Central memory CD8-positive, alpha-beta T cell (primary cell): ENCODE measurements around the gene BNC2.

ENCODE experiments used
- ATAC-seq: fragments of 150-1000 bp; cut with Tn5 transposase; replicated peaks from 2 replicates; pipeline ENCODE4 v1.10.0; 2022; ENCODE audit warnings: mild to moderate bottlenecking, moderate FRiP score, moderate number of reproducible peaks; ENCODE audit not compliant: poor library complexity, severe bottlenecking; ENCODE audit errors: extremely low read depth
- DNase-seq, 2 donors: peaks; one replicate each; pipeline ENCODE4 v3.0.0; 2021; ENCODE audit warnings: low spot score in 2 of 2
- H3K27ac Mint-ChIP-seq: one replicate; pipeline ENCODE4 v1.8.0; 2022; ENCODE audit warnings: low read depth, mild to moderate bottlenecking, moderate library complexity, mixed read lengths
- H3K27me3 Mint-ChIP-seq: one replicate; pipeline ENCODE4 v1.8.0; 2022; ENCODE audit warnings: mixed read lengths
- H3K36me3 Mint-ChIP-seq: one replicate; pipeline ENCODE4 v1.8.0; 2022; ENCODE audit warnings: mild to moderate bottlenecking, moderate library complexity, mixed read lengths; ENCODE audit not compliant: insufficient read depth
- H3K4me1 Mint-ChIP-seq: one replicate; pipeline ENCODE4 v1.8.0; 2022; ENCODE audit warnings: mixed read lengths
- H3K4me3 Mint-ChIP-seq: one replicate; pipeline ENCODE4 v1.8.0; 2022; ENCODE audit warnings: mild to moderate bottlenecking, moderate library complexity, mixed read lengths
- H3K9me3 Mint-ChIP-seq: one replicate; pipeline ENCODE4 v1.8.0; 2022; ENCODE audit warnings: mixed read lengths

BNC2 gene

DNA sequence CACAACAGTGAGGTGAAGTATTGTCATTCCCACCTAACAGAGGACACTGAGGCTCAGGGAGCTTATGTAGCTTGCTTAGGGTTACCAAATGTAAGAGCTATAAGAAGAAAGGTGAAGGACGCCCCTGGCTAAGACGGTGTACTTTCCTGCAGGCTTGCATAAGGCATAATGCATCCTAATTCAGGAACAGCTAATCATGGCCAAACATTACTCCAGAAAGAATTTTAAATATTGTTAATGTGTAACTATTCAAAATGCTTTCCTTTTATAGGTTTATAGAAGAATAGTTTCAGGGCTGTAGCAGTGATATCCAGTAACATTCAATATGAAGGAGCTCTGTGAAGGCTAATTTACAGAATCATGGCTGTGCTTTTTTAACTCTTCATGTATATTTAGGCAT, 479.1 kb downstream of the BNC2 start:
- ATAC-seq (no peak), DNase-seq (no peak)
- H3K27ac Mint-ChIP-seq: no peak overlapping the region
- no peaks in the 10 kb centered on the region for H3K27me3 Mint-ChIP-seq
- peaks cover 12% of the 10 kb centered on the region for H3K9me3 Mint-ChIP-seq
- H3K36me3 Mint-ChIP-seq: no peaks in the 10 kb centered on the region
- H3K4me1 Mint-ChIP-seq: no peaks in the 10 kb centered on the region
- H3K4me3 Mint-ChIP-seq: no peak overlapping the region

DNA sequence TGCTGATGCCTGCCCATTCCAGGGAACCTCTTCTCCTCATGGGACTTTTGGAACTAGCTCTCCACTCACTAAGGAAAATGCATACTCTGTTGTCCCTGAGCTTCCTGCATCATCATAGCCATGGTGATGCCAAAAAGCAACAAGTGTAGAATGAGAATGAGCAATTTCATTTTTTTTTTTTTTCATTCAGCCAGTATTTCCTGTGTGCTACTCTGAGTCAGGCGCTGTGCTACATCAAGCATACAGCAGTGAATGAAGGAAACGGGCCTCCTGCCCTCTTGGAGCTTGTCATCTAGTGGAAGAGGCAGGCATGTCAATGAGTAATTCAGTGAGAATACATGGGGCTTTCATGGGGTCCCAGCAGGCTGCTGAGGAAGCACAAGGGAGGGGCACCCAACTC, 483.1 kb downstream of the BNC2 start:
- Mint-ChIP-seq H3K36me3 (no peaks in the 10 kb centered on the region), H3K27ac (no peak overlapping the region), H3K4me1 (no peaks in the 10 kb centered on the region), H3K4me3 (no peak overlapping the region), H3K27me3 (no peaks in the 10 kb centered on the region), H3K9me3 (peaks cover 20% of the 10 kb centered on the region)
- ATAC-seq (no peak), DNase-seq (no peak)

DNA sequence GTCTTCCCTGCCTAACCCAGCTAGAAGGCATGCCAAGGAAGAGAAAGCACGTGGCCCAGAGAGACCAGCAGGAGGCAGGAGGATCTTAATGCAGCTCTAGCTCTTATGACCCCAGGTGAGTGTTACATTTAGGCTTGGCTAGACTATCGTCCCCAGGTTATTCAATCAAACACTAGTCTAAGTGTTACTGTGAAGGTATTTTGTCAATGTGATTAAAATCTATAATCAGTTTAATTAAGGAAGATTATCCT, 483.7 kb downstream of the BNC2 start:
- H3K27ac Mint-ChIP-seq: no peak overlapping the region
- H3K36me3 Mint-ChIP-seq: no peaks in the 10 kb centered on the region
- DNase-seq (no peak), ATAC-seq (no peak)
- no peaks in the 10 kb centered on the region for H3K27me3 Mint-ChIP-seq
- H3K4me1 Mint-ChIP-seq: no peaks in the 10 kb centered on the region
- H3K9me3 Mint-ChIP-seq: peaks cover 20% of the 10 kb centered on the region
- H3K4me3 Mint-ChIP-seq: no peak overlapping the region

GRCh38 chr9:16386007-16386826, 484.3 kb downstream of the BNC2 start:
- Mint-ChIP-seq H3K4me3 (no peak overlapping the region), H3K36me3 (no peaks in the 10 kb centered on the region), H3K27me3 (no peaks in the 10 kb centered on the region), H3K4me1 (no peaks in the 10 kb centered on the region), H3K9me3 (peaks cover 20% of the 10 kb centered on the region), H3K27ac (no peak overlapping the region)
- ATAC-seq (no peak), DNase-seq (no peak)

- Mint-ChIP-seq H3K9me3 (peaks cover 20% of the 10 kb centered on the region), H3K4me3 (no peak overlapping the region)
- ATAC-seq: no peak
Observed at GRCh38 chr9:16385590-16385989, 484.9 kb downstream of the BNC2 start.

DNA sequence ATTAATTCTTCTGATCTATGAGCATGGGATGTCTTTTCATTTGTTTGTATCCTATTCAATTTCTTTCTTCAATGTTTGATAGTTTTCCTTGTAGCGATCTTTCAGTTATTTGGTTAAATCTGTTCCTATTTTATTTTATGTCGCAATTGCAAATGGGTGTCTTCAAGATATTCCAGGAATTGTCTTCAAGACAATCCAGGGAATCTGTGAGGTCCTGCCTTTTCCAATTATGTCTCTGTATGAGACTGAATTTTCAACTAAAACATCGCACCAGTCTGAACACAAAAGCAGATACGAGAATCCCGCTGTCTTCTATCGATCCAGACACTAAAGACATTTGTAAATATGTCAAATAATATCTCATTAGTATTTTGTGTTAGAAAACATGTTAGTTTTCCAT, 485.5 kb downstream of the BNC2 start:
- H3K27ac Mint-ChIP-seq: no peak overlapping the region
- DNase-seq (no peak), ATAC-seq (no peak)
- no peaks in the 10 kb centered on the region for H3K27me3 Mint-ChIP-seq
- H3K4me3 Mint-ChIP-seq: no peak overlapping the region
- no peaks in the 10 kb centered on the region for H3K4me1 Mint-ChIP-seq
- no peaks in the 10 kb centered on the region for H3K36me3 Mint-ChIP-seq
- peaks cover 22% of the 10 kb centered on the region for H3K9me3 Mint-ChIP-seq

More at GRCh38 chr9:16385590-16385989, 484.9 kb downstream of the BNC2 start:
- DNase-seq: no peak
- H3K36me3 Mint-ChIP-seq: no peaks in the 10 kb centered on the region
- H3K27me3 Mint-ChIP-seq: no peaks in the 10 kb centered on the region
- H3K4me1 Mint-ChIP-seq: no peaks in the 10 kb centered on the region
- H3K27ac Mint-ChIP-seq: no peak overlapping the region

DNA sequence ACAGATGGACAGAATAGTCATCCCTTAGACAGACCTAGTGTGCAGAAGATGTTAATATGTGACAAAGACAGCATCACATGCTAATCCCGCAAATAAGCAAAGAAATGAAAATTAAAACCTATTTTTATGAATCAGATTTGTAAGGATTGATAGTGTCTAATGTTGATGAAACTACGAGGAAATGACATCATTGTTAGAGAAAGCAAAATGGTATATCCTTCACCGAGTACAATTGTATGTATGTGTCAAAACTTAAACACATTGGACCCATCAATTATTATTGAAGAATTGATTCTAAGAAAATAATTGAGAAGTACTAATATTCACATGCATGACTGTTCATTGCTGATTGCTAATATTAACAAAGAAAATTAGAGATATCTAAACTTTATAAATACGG, 493.2 kb downstream of the BNC2 start:
- no peaks in the 10 kb centered on the region for H3K27me3 Mint-ChIP-seq
- no peaks in the 10 kb centered on the region for H3K36me3 Mint-ChIP-seq
- no peak overlapping the region for H3K4me3 Mint-ChIP-seq
- H3K4me1 Mint-ChIP-seq: no peaks in the 10 kb centered on the region
- H3K27ac Mint-ChIP-seq: no peak overlapping the region
- ATAC-seq (no peak), DNase-seq (no peak)
- H3K9me3 Mint-ChIP-seq: peaks cover 19% of the 10 kb centered on the region

DNA sequence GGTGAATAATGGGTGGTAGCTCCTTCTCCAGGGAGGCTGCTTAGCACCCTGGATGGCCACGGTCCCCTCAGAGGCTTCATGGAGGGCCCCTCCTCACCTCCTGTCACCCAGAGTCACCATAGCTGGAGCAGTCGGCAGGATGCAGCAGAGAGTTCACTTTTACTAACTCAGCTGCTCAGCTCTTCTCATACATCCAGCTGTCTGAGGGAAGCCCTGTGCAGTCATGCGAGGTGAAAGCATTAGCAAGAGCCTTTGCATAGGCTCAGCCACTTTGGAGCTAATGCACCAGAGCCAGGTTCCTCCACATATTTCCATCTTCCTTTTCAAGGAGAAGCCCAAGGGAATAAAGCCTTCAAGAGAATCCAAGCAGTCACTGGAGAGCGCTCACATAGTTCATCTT, 499.2 kb downstream of the BNC2 start:
- Mint-ChIP-seq H3K36me3 (no peaks in the 10 kb centered on the region), H3K27ac (no peak overlapping the region), H3K4me3 (no peak overlapping the region), H3K27me3 (no peaks in the 10 kb centered on the region), H3K4me1 (no peaks in the 10 kb centered on the region), H3K9me3 (peaks cover 26% of the 10 kb centered on the region)
- no peak for DNase-seq
- ATAC-seq: no peak

DNA sequence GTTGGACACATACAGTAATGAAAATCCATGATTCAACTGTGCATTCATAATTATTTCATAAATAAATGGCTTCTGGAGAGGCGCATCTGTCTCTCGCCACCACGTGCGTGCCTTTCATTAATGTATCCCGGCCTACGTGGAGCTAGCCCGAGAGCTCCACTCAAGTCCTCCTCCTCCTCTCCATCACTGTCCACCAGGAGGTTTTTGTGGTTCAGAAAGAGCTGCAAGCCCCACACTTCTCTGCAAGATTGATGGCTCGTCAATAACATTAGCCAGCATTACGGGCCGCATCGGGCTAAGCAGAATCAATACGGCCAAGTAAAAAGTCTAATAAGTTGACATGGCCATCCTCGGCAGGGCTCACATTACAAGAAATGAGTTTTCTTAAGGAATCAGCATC, 499.8 kb downstream of the BNC2 start:
- H3K27ac Mint-ChIP-seq: no peak overlapping the region
- H3K27me3 Mint-ChIP-seq: no peaks in the 10 kb centered on the region
- DNase-seq: no peak
- peaks cover 31% of the 10 kb centered on the region for H3K9me3 Mint-ChIP-seq
- no peak overlapping the region for H3K4me3 Mint-ChIP-seq
- H3K4me1 Mint-ChIP-seq: no peaks in the 10 kb centered on the region
- H3K36me3 Mint-ChIP-seq: no peaks in the 10 kb centered on the region
- ATAC-seq: no peak

GRCh38 chr9:16369427-16369826, 501.0 kb downstream of the BNC2 start:
- H3K27me3 Mint-ChIP-seq: no peaks in the 10 kb centered on the region

DNA sequence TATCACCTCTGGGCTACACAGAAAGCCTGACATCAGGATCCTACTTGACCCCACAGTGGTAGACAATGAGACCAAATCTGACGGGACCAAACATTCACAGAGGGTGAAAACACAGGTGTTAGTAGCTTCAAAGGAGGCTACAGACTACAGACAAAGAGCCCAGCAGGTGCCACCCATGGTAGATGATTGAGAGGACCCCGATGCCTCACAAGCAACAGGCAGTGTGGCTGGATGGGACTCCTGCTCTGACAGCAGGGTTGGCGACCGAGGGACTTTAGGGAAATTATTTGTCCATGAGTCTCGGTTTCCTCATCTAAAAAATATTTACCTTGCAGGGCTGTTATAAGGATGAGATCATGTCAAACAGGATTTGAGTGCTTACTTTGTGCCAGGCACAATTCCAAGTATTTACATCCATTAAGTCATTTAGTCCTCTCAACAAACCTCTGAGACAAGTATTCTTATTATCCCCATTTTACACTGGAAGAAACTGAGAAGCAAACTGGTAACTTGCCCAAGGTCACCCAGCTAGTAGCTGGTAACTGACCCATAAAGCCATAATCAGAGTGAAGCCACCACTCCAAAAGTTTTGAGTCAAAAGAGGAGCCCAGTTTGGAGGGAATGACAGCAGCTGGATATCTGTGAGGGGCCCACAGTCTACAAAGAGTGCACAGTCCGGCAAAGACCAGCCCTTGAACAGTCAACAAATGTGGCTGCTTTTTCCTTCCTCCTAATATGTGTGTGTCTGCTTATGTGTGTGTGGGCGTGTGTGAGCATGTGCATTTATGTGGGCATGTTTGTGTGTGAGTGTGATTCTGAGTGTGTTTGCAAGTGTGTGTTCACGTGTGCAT, 502.0 kb downstream of the BNC2 start:
- no peak for ATAC-seq
- DNase-seq: no peak

More at GRCh38 chr9:16369427-16369826, 501.0 kb downstream of the BNC2 start:
- ATAC-seq (no peak), DNase-seq (no peak)
- peaks cover 31% of the 10 kb centered on the region for H3K9me3 Mint-ChIP-seq
- no peak overlapping the region for H3K27ac Mint-ChIP-seq
- H3K4me1 Mint-ChIP-seq: no peaks in the 10 kb centered on the region
- H3K36me3 Mint-ChIP-seq: no peaks in the 10 kb centered on the region
- no peak overlapping the region for H3K4me3 Mint-ChIP-seq

GRCh38 chr9:16367605-16368231, 502.8 kb downstream of the BNC2 start:
- Mint-ChIP-seq H3K27ac (no peak overlapping the region), H3K9me3 (peaks cover 21% of the 10 kb centered on the region), H3K4me1 (no peaks in the 10 kb centered on the region), H3K36me3 (no peaks in the 10 kb centered on the region), H3K27me3 (no peaks in the 10 kb centered on the region), H3K4me3 (no peak overlapping the region)
- no peak for ATAC-seq
- DNase-seq: no peak

More for the DNA sequence above, 502.0 kb downstream of the BNC2 start:
- Mint-ChIP-seq H3K4me3 (no peak overlapping the region), H3K27ac (no peak overlapping the region), H3K4me1 (no peaks in the 10 kb centered on the region), H3K36me3 (no peaks in the 10 kb centered on the region), H3K27me3 (no peaks in the 10 kb centered on the region), H3K9me3 (peaks cover 26% of the 10 kb centered on the region)

- H3K36me3 Mint-ChIP-seq: no peaks in the 10 kb centered on the region
- DNase-seq (no peak), ATAC-seq (no peak)
- H3K27me3 Mint-ChIP-seq: no peaks in the 10 kb centered on the region
- no peaks in the 10 kb centered on the region for H3K4me1 Mint-ChIP-seq
- H3K4me3 Mint-ChIP-seq: no peak overlapping the region
- peaks cover 14% of the 10 kb centered on the region for H3K9me3 Mint-ChIP-seq
- no peak overlapping the region for H3K27ac Mint-ChIP-seq
Observed at GRCh38 chr9:16364347-16364746, 506.1 kb downstream of the BNC2 start.
